MCF 10A (cell line): Measurements from ENCODE around the gene ANKMY1. TPM values are rescaled to one million over a fixed set of nuclear protein-coding genes. Genes with fewer than 3 reads are reported as not detected.

Experiments
- BruUV-seq: library from RNA; stranded (reverse); fragments of 400-500 nt; replicated peaks from 2 replicates; lab custom pipeline; 2021; lab: Mats Ljungman, UMichigan
- CTCF ChIA-PET: fragments of 300-600 bp; sonication (Branson Sonifier 250); formaldehyde crosslinking; extraction: SDS; loops from one replicate; lab custom pipeline; 2021; ENCODE audit warnings: antibody characterized with exemption, inconsistent platforms; lab: Yijun Ruan, JAX
- POLR2A ChIA-PET: fragments of 300-600, 350-650 bp; sonication (Branson Sonifier 250); formaldehyde crosslinking; extraction: SDS; loops from one replicate; lab custom pipeline; 2020; ENCODE audit warnings: antibody characterized with exemption, inconsistent platforms; lab: Yijun Ruan, JAX
- DNase-seq: peaks from one replicate; pipeline ENCODE4 v3.0.0-alpha.2; 2018; ENCODE audit not compliant: unreplicated experiment
- H3K27ac Mint-ChIP-seq: one replicate; pipeline ENCODE4 v1.8.0; 2022; ENCODE audit warnings: mild to moderate bottlenecking, low read depth, mixed read lengths; ENCODE audit not compliant: unreplicated experiment
- H3K27me3 Mint-ChIP-seq: one replicate; pipeline ENCODE4 v1.8.0; 2022; ENCODE audit warnings: mixed read lengths; ENCODE audit not compliant: insufficient read depth, unreplicated experiment
- H3K36me3 Mint-ChIP-seq: one replicate; pipeline ENCODE4 v1.8.0; 2022; ENCODE audit warnings: mild to moderate bottlenecking, moderate library complexity, mixed read lengths; ENCODE audit not compliant: insufficient read depth, unreplicated experiment
- H3K4me1 Mint-ChIP-seq: one replicate; pipeline ENCODE4 v1.8.0; 2022; ENCODE audit warnings: mixed read lengths; ENCODE audit not compliant: insufficient read depth, unreplicated experiment
- H3K4me3 Mint-ChIP-seq: one replicate; pipeline ENCODE4 v1.8.0; 2022; ENCODE audit warnings: mild to moderate bottlenecking, moderate library complexity, mixed read lengths; ENCODE audit not compliant: unreplicated experiment
- H3K9me3 Mint-ChIP-seq: one replicate; pipeline ENCODE4 v1.8.0; 2022; ENCODE audit warnings: mixed read lengths; ENCODE audit not compliant: unreplicated experiment
- intact Hi-C: fragments of 100-400 bp; cut with micrococcal nuclease; formaldehyde crosslinking; loops from 2 replicates; pipeline ENCODE4 v1.14.1; 2022
- total RNA-seq: library from RNA; stranded (reverse); gene quantifications from 2 replicates; pipeline ENCODE4 v1.2.3, GENCODE V29; 2022
- TF ChIP-seq, protein P1 (sequence below): fragments of 200-600 bp; IDR thresholded peaks from one replicate; pipeline ENCODE4 v1.8.0; 2022; ENCODE audit warnings: antibody characterized with exemption, mild to moderate bottlenecking; ENCODE audit not compliant: unreplicated experiment

Gene ANKMY1
- total RNA-seq, 1 experiment from 2014 or later = 22.2 TPM

- TF ChIP-seq, protein P1, sequence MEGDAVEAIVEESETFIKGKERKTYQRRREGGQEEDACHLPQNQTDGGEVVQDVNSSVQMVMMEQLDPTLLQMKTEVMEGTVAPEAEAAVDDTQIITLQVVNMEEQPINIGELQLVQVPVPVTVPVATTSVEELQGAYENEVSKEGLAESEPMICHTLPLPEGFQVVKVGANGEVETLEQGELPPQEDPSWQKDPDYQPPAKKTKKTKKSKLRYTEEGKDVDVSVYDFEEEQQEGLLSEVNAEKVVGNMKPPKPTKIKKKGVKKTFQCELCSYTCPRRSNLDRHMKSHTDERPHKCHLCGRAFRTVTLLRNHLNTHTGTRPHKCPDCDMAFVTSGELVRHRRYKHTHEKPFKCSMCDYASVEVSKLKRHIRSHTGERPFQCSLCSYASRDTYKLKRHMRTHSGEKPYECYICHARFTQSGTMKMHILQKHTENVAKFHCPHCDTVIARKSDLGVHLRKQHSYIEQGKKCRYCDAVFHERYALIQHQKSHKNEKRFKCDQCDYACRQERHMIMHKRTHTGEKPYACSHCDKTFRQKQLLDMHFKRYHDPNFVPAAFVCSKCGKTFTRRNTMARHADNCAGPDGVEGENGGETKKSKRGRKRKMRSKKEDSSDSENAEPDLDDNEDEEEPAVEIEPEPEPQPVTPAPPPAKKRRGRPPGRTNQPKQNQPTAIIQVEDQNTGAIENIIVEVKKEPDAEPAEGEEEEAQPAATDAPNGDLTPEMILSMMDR = no peak
- intact Hi-C loops = loop anchor here (2.0 kb wide), 1 partner anchor 19 kb away; no protein-coding TSS in a partner anchor
- peaks cover 38% of the 10 kb centered on the region for H3K4me1 Mint-ChIP-seq
- H3K36me3 Mint-ChIP-seq = peaks cover 5% of the 10 kb centered on the region
- no peaks in the 10 kb centered on the region for H3K27me3 Mint-ChIP-seq
- peak overlapping the region; percentile 94 for H3K27ac Mint-ChIP-seq
- no peaks in the 10 kb centered on the region for H3K9me3 Mint-ChIP-seq
- DNase-seq = no peak
- peak overlapping the region; percentile 87 for H3K4me3 Mint-ChIP-seq
- TSS peak; percentile 70 for BruUV-seq
- CTCF ChIA-PET = interaction anchor here (0.6 to 4.3 kb wide), 6 partner anchors 20 to 457 kb away, joined by 3 to 28 read pairs (median 4); no protein-coding TSS in a partner anchor
- POLR2A ChIA-PET = interaction anchor here (0.6 to 8.0 kb wide), 14 partner anchors 8 to 1308 kb away, joined by 3 to 275 read pairs (median 5); partner anchors contain the start of genes ANKMY1, DTYMK, DUSP28 and HDLBP
Measured at GRCh38 chr2:240585681-240586197, 28.0 kb upstream of the ANKMY1 start.

DNA sequence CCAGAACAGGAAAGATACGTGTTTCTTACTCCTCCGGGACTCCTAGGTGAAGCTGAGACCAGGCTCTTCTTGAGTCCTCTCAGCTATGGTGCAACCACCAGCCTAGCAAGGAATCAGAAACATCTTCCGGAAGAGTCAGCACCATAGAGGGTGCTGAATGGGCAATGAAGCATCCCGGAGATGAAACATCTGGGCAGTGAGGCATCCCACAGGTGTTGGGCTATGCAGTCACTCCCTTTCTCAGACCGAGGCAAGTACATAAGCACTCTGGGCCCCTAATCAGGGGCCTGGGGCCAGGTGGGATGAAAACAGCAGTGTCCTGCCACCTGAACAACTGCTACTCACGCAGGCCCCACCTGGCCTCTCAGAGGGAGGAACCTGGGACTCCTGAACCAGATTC, 27.3 kb upstream of the ANKMY1 start:
- no peaks in the 10 kb centered on the region for H3K9me3 Mint-ChIP-seq
- H3K27ac Mint-ChIP-seq = no peak overlapping the region
- ChIA-PET CTCF (interaction anchor here (0.7 to 4.3 kb wide), 4 partner anchors 19 to 456 kb away, joined by 3 to 28 read pairs (median 12); no protein-coding TSS in a partner anchor), POLR2A (interaction anchor here (1.4 to 8.0 kb wide), 5 partner anchors 11 to 730 kb away, joined by 3 to 275 read pairs (median 9); partner anchors contain the start of genes ANKMY1, DUSP28, HDLBP and RNPEPL1)
- intact Hi-C loops = no loop called here
- BruUV-seq = no TSS peak
- DNase-seq = no peak
- peaks cover 44% of the 10 kb centered on the region for H3K4me1 Mint-ChIP-seq
- peaks cover 9% of the 10 kb centered on the region for H3K36me3 Mint-ChIP-seq
- TF ChIP-seq, protein P1 = no peak
- H3K4me3 Mint-ChIP-seq = peak overlapping the region; percentile 87
- H3K27me3 Mint-ChIP-seq = no peaks in the 10 kb centered on the region

DNA sequence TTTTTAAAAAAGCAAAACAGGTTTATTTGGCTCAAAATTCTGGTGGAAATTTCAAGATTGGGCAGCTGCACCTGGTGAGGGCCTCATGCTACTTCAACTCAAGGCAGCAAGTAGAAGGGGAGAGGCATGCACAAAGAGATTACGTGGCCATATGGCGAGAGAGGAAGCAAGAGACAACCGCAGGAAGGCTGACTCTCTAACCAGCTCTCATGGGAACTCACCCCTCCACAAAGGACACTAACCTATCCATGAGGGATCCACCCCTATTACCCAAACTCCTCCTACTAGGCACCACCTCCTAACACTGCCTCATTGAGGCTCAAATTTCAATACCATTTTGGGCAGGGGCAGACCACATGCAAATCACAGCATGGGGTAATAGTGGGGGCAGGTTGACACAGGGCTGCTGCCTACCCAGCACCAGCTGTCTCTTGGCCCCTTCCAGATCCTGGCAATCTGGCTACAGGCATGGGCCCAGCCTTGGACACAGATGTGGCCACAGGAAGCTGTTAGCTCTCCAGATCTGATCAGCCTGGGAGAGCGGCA, 26.8 kb upstream of the ANKMY1 start:
- DNase-seq = peak; percentile 81
- Mint-ChIP-seq H3K4me3 (peak overlapping the region; percentile 87), H3K27me3 (no peaks in the 10 kb centered on the region), H3K9me3 (no peaks in the 10 kb centered on the region), H3K27ac (no peak overlapping the region), H3K36me3 (peaks cover 13% of the 10 kb centered on the region), H3K4me1 (peaks cover 50% of the 10 kb centered on the region)
- CTCF ChIA-PET = no interaction called here
- TF ChIP-seq, protein P1 = no peak
- intact Hi-C loops = no loop called here
- no TSS peak for BruUV-seq
- POLR2A ChIA-PET = interaction anchor here (8.0 kb wide), 1 partner anchor 22 kb away, joined by 275 read pairs; the partner anchor contains the start of genes ANKMY1 and DUSP28

GRCh38 chr2:240583774-240584173, 26.0 kb upstream of the ANKMY1 start:
- H3K4me3 Mint-ChIP-seq = no peak overlapping the region
- no peaks in the 10 kb centered on the region for H3K27me3 Mint-ChIP-seq
- intact Hi-C loops = no loop called here
- no peak overlapping the region for H3K27ac Mint-ChIP-seq
- peaks cover 54% of the 10 kb centered on the region for H3K4me1 Mint-ChIP-seq
- ChIA-PET CTCF (interaction anchor here (5.7 kb wide), 1 partner anchor 19 kb away, joined by 52 read pairs; no protein-coding TSS in a partner anchor), POLR2A (interaction anchor here (8.0 kb wide), 1 partner anchor 21 kb away, joined by 275 read pairs; the partner anchor contains the start of genes ANKMY1 and DUSP28)
- DNase-seq = no peak
- no peaks in the 10 kb centered on the region for H3K9me3 Mint-ChIP-seq
- no TSS peak for BruUV-seq
- H3K36me3 Mint-ChIP-seq = peaks cover 11% of the 10 kb centered on the region
- TF ChIP-seq, protein P1 = no peak
